Tibial artery (tissue), 4 donors: ENCODE data around the gene SND1.

Experiments used
- DNase-seq, 2 donors: peaks; one replicate each; pipeline ENCODE4 v3.0.0-alpha.2; 2019
- H3K27ac ChIP-seq, 2 donors: fragments of 200-600 bp; sonication (generic) in 1 of 2; 1 replicate in 1 of 2; 2 replicates in 1 of 2; pipeline ENCODE4 v1.5.1; 2018 to 2019; ENCODE audit warnings: mild to moderate bottlenecking in 1 of 2
- H3K27me3 ChIP-seq, 2 donors: fragments of 200-600 bp; sonication (generic) in 1 of 2; one replicate each; pipeline versions ENCODE4 v1.5.1 to v1.6.0; 2016 to 2019
- H3K36me3 ChIP-seq, 3 donors: fragments of 200-600 bp; sonication (generic) in 2 of 3; one replicate each; pipeline ENCODE4 v1.5.1; 2016 to 2019; ENCODE audit warnings: mild to moderate bottlenecking in 2 of 3
- H3K4me1 ChIP-seq, 4 donors: fragments of 200-600 bp; sonication (generic) in 2 of 4; 1 replicate in 3 of 4; 2 replicates in 1 of 4; pipeline ENCODE4 v1.5.1; 2016 to 2019
- H3K4me3 ChIP-seq, 2 donors: fragments of 200-600 bp; sonication (generic) in 1 of 2; 1 replicate in 1 of 2; 2 replicates in 1 of 2; pipeline ENCODE4 v1.5.1; 2018 to 2019; ENCODE audit warnings: mild to moderate bottlenecking in 2 of 2
- H3K9me3 ChIP-seq, 3 donors: fragments of 200-600 bp; sonication (generic) in 1 of 3; one replicate each; pipeline ENCODE4 v1.5.1; 2016 to 2019
- CTCF ChIP-seq, 2 experiments: fragments of 200-600 bp in 1 of 2; fragments of 450-650 bp in 1 of 2; IDR thresholded peaks; one replicate each; pipeline ENCODE4 v1.5.1; 2017 to 2019; ENCODE audit warnings: antibody characterized with exemption in 2 of 2, mild to moderate bottlenecking in 1 of 2, moderate library complexity in 1 of 2
- intact Hi-C: fragments of 100-400 bp; cut with DNase I; formaldehyde crosslinking; loops from one replicate; pipeline ENCODE4 v1.15.0; 2023; ENCODE audit warnings: low total_unique reads

The SND1 gene

GRCh38 chr7:128006550-128007302, 354.7 kb downstream of the SND1 start:
- Histone ChIP-seq H3K4me3 (no peak overlapping the region), H3K36me3 (no peaks in the 10 kb centered on the region), H3K27me3 (no peaks in the 10 kb centered on the region), H3K27ac (no peak overlapping the region), H3K4me1 (no peaks in the 10 kb centered on the region), H3K9me3 (no peaks in the 10 kb centered on the region)
- TF ChIP-seq CTCF (IDR thresholded peaks at IDR 0.05) = no peak
- intact Hi-C loops = no loop called here
- no peak for DNase-seq

GRCh38 chr7:128007303-128007680, 355.3 kb downstream of the SND1 start:
- H3K9me3 ChIP-seq = no peaks in the 10 kb centered on the region
- TF ChIP-seq CTCF (IDR thresholded peaks at IDR 0.05) = no peak
- H3K36me3 ChIP-seq = peaks cover 0 to 3% (median 0%) of the 10 kb centered on the region in 3 donors
- H3K27ac ChIP-seq = no peak overlapping the region
- intact Hi-C loops = no loop called here
- H3K27me3 ChIP-seq = no peaks in the 10 kb centered on the region
- H3K4me1 ChIP-seq = no peaks in the 10 kb centered on the region
- DNase-seq = no peak
- no peak overlapping the region for H3K4me3 ChIP-seq

GRCh38 chr7:128008141-128008540, 356.1 kb downstream of the SND1 start:
- H3K27ac ChIP-seq = no peak overlapping the region

GRCh38 chr7:128008744-128009143, 356.8 kb downstream of the SND1 start:
- intact Hi-C loops = no loop called here
- no peaks in the 10 kb centered on the region for H3K4me1 ChIP-seq
- peaks cover 0 to 7% (median 0%) of the 10 kb centered on the region in 3 donors for H3K36me3 ChIP-seq
- TF ChIP-seq CTCF (IDR thresholded peaks at IDR 0.05) = no peak
- H3K27me3 ChIP-seq = no peaks in the 10 kb centered on the region
- H3K4me3 ChIP-seq = no peak overlapping the region
- no peak overlapping the region for H3K27ac ChIP-seq
- DNase-seq = no peak
- no peaks in the 10 kb centered on the region for H3K9me3 ChIP-seq

More at GRCh38 chr7:128008141-128008540, 356.1 kb downstream of the SND1 start:
- H3K27me3 ChIP-seq = no peaks in the 10 kb centered on the region
- DNase-seq = no peak
- peaks cover 0 to 7% (median 0%) of the 10 kb centered on the region in 3 donors for H3K36me3 ChIP-seq
- H3K9me3 ChIP-seq = no peaks in the 10 kb centered on the region
- intact Hi-C loops = no loop called here
- no peaks in the 10 kb centered on the region for H3K4me1 ChIP-seq
- no peak overlapping the region for H3K4me3 ChIP-seq
- no peak for TF ChIP-seq CTCF (IDR thresholded peaks at IDR 0.05)

GRCh38 chr7:128010391-128011127, 358.6 kb downstream of the SND1 start:
- no peak overlapping the region for H3K27ac ChIP-seq
- DNase-seq = no peak
- no peaks in the 10 kb centered on the region for H3K27me3 ChIP-seq
- peaks cover 0 to 7% (median 0%) of the 10 kb centered on the region in 3 donors for H3K36me3 ChIP-seq
- H3K4me1 ChIP-seq = no peaks in the 10 kb centered on the region
- intact Hi-C loops = no loop called here
- TF ChIP-seq CTCF (IDR thresholded peaks at IDR 0.05) = no peak
- no peak overlapping the region for H3K4me3 ChIP-seq
- no peaks in the 10 kb centered on the region for H3K9me3 ChIP-seq
